ENCODE data around the gene KIF21B. TPM values are rescaled to one million over a fixed set of nuclear protein-coding genes. Genes with fewer than 3 reads are reported as not detected.
A peak's percentile ranks its signal among the peaks of the same experiment; 100 is the strongest.

The KIF21B gene
- total RNA-seq (0.60 and 1.3 TPM in 2 replicates), polyA plus RNA-seq (0.18 and 0.19 TPM in 2 replicates)

DNA sequence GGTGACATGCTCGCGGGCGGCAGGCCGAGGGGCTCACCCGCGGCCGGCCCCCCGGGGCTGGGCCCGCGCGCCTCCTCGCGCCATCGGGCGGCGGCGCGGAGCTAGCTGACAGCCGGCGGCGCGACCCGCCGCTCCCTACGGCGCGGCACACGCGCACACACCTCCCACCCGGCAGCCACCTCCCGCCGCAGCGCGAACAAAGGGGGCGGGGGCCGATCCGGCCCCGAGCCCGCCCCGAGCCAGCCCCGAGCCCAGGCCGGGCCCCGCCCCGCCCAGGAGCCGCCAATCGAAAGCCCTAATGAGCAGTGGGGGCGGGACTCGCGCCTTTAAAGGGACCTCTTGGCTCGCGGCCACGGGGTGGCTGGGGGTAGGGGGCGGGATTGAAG, at the start of gene KIF21B:
Gene KIF21B, minus strand, starts transcription at position 198 of the 386 bp plus-strand sequence. CDS start 331 bp downstream, outside the sequence.
- Histone ChIP-seq H3K9me2 (replicated peaks; ENCODE audit: insufficient read depth) (no peaks in the 10 kb centered on the region), H3K79me2 (no peaks in the 10 kb centered on the region), H3K27me3 (peaks cover 11% of the 10 kb centered on the region), H3K4me1 (ENCODE audit: insufficient read depth) (peaks cover 8% of the 10 kb centered on the region), H3K4me3 (peak within 1 kb of the TSS; percentile 52), H2AFZ (peak within 1 kb of the TSS; percentile 83), H3K27ac (no peak within 1 kb of the TSS), H3K9me3 (ENCODE audit: low read depth) (no peaks in the 10 kb centered on the region), H4K20me1 (ENCODE audit: insufficient read depth, poor library complexity, severe bottlenecking) (no peaks in the 10 kb centered on the region), H3K36me3 (replicated peaks; ENCODE audit: insufficient read depth, low read depth) (no peaks in the 10 kb centered on the region), H3K4me2 (peak within 1 kb of the TSS; percentile 100)
- no peak for TF ChIP-seq EZH2phosphoT487 (IDR thresholded peaks at IDR 0.05; ENCODE audit: low read depth, severe bottlenecking, unreplicated experiment)
- no peak for TF ChIP-seq CTCF (IDR thresholded peaks at IDR 0.05; ENCODE audit: poor library complexity)
- TF ChIP-seq EZH2 (IDR thresholded peaks at IDR 0.05; ENCODE audit: borderline replicate concordance), result no peak
- 3% methylated on average over 6 of the region's 53 CpGs for WGBS (ENCODE audit: low lambda C conversion rate, missing lambda C conversion rate)
- peak; percentile 90 for DNase-seq (ENCODE audit: low spot score)

DNA sequence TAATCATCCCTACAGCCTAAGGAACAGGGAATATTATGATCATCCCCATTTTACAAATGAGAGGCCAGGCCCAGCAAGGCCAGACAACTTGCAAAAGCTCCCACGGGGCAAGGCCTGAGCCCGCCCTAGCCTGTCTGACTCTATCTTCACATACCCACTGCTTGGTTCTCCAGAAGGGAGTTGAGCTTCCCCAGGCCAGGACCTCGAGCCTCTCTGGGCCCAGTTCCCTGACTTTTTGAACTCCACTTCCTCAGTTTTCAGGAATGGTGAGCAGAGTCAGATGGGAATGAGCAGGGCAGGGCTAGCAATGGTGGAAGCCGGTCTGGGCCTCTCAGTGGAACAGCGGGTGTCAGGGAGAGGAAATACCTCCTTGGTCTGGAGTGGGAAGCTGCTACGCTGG, 49.4 kb upstream of the KIF21B start:
- 79% methylated on average over 6 of the region's 6 CpGs for WGBS (ENCODE audit: low lambda C conversion rate, missing lambda C conversion rate)
- H3K79me2 ChIP-seq, result no peaks in the 10 kb centered on the region
- H3K4me2 ChIP-seq, result no peak overlapping the region
- H2AFZ ChIP-seq, result no peak overlapping the region
- no peak overlapping the region for H3K4me3 ChIP-seq
- TF ChIP-seq EZH2phosphoT487 (IDR thresholded peaks at IDR 0.05; ENCODE audit: low read depth, severe bottlenecking, unreplicated experiment), result no peak
- no peak for TF ChIP-seq CTCF (IDR thresholded peaks at IDR 0.05; ENCODE audit: poor library complexity)
- no peaks in the 10 kb centered on the region for H3K27me3 ChIP-seq
- H3K9me3 ChIP-seq (ENCODE audit: low read depth), result no peaks in the 10 kb centered on the region
- no peaks in the 10 kb centered on the region for H3K9me2 ChIP-seq (replicated peaks; ENCODE audit: insufficient read depth)
- no peak for DNase-seq (ENCODE audit: low spot score)
- no peaks in the 10 kb centered on the region for H3K36me3 ChIP-seq (replicated peaks; ENCODE audit: insufficient read depth, low read depth)
- H3K4me1 ChIP-seq (ENCODE audit: insufficient read depth), result no peaks in the 10 kb centered on the region
- no peaks in the 10 kb centered on the region for H4K20me1 ChIP-seq (ENCODE audit: insufficient read depth, poor library complexity, severe bottlenecking)
- H3K27ac ChIP-seq, result no peak overlapping the region

GRCh38 chr1:201072149-201072548, 48.6 kb upstream of the KIF21B start:
- Histone ChIP-seq H3K27ac (no peak overlapping the region), H3K36me3 (replicated peaks; ENCODE audit: insufficient read depth, low read depth) (no peaks in the 10 kb centered on the region), H3K4me1 (ENCODE audit: insufficient read depth) (no peaks in the 10 kb centered on the region), H2AFZ (no peak overlapping the region), H3K79me2 (no peaks in the 10 kb centered on the region), H3K9me3 (ENCODE audit: low read depth) (no peaks in the 10 kb centered on the region), H3K4me3 (no peak overlapping the region), H3K27me3 (no peaks in the 10 kb centered on the region), H3K4me2 (no peak overlapping the region), H3K9me2 (replicated peaks; ENCODE audit: insufficient read depth) (no peaks in the 10 kb centered on the region), H4K20me1 (ENCODE audit: insufficient read depth, poor library complexity, severe bottlenecking) (no peaks in the 10 kb centered on the region)
- WGBS (ENCODE audit: low lambda C conversion rate, missing lambda C conversion rate), result 71% methylated on average over 5 of the region's 5 CpGs
- no peak for DNase-seq (ENCODE audit: low spot score)
- TF ChIP-seq EZH2 (IDR thresholded peaks at IDR 0.05; ENCODE audit: borderline replicate concordance) (no peak), CTCF (IDR thresholded peaks at IDR 0.05; ENCODE audit: poor library complexity) (no peak), EZH2phosphoT487 (IDR thresholded peaks at IDR 0.05; ENCODE audit: low read depth, severe bottlenecking, unreplicated experiment) (no peak)

- H3K36me3 ChIP-seq (replicated peaks; ENCODE audit: insufficient read depth, low read depth), result no peaks in the 10 kb centered on the region
- no peak overlapping the region for H3K27ac ChIP-seq
- no peaks in the 10 kb centered on the region for H3K9me3 ChIP-seq (ENCODE audit: low read depth)
- H3K79me2 ChIP-seq, result no peaks in the 10 kb centered on the region
- DNase-seq (ENCODE audit: low spot score), result no peak
- no peaks in the 10 kb centered on the region for H4K20me1 ChIP-seq (ENCODE audit: insufficient read depth, poor library complexity, severe bottlenecking)
- H3K4me1 ChIP-seq (ENCODE audit: insufficient read depth), result no peaks in the 10 kb centered on the region
- H3K4me3 ChIP-seq, result no peak overlapping the region
- no peak overlapping the region for H3K4me2 ChIP-seq
- WGBS (ENCODE audit: low lambda C conversion rate, missing lambda C conversion rate), result 96% methylated on average over 3 of the region's 3 CpGs
- no peaks in the 10 kb centered on the region for H3K9me2 ChIP-seq (replicated peaks; ENCODE audit: insufficient read depth)
- H3K27me3 ChIP-seq, result peaks cover 6% of the 10 kb centered on the region
- TF ChIP-seq EZH2 (IDR thresholded peaks at IDR 0.05; ENCODE audit: borderline replicate concordance) (no peak), EZH2phosphoT487 (IDR thresholded peaks at IDR 0.05; ENCODE audit: low read depth, severe bottlenecking, unreplicated experiment) (no peak), CTCF (IDR thresholded peaks at IDR 0.05; ENCODE audit: poor library complexity) (no peak)
- no peak overlapping the region for H2AFZ ChIP-seq
Observed at GRCh38 chr1:201069636-201070035, 46.1 kb upstream of the KIF21B start.
